ENCODE measurements around the gene CEACAM4. TPM values are rescaled to one million over a fixed set of nuclear protein-coding genes. Genes with fewer than 3 reads are reported as not detected.
"Not testable (repeated sequence)": the region's sequence is repeated elsewhere in the genome, so short reads cannot be mapped to it uniquely, and the experiment has no call there.

Gene CEACAM4
- total RNA-seq, 4 donors from 2014 or later = 1.1 to 2.9 TPM; not detected in 2

- no peak for DNase-seq
- WGBS, 2 donors = no CpG with 5 or more reads among the region's 2 CpGs
- no peaks in the 10 kb centered on the region for H3K36me3 ChIP-seq
- peaks cover 0 to 14% (median 0%) of the 10 kb centered on the region in 3 donors for H3K4me1 ChIP-seq
- no peak overlapping the region for H3K4me3 ChIP-seq
- intact Hi-C loops (cut with DNase I) = no loop called here
- H3K27me3 ChIP-seq = peaks cover 0 to 48% (median 0%) of the 10 kb centered on the region in 4 donors
- H3K27ac ChIP-seq = peak overlapping the region in 3 of 4 donors; percentile 28 to 63 (median 35)
- H3K9me3 ChIP-seq = peaks cover 0 to 10% (median 0%) of the 10 kb centered on the region in 3 donors
- TF ChIP-seq CTCF (IDR thresholded peaks at IDR 0.05) (no peak), POLR2A (IDR thresholded peaks at IDR 0.05) (no peak)
Observed at GRCh38 chr19:41657157-41657556, 30.3 kb upstream of the CEACAM4 start.

- H3K4me3 ChIP-seq; intact Hi-C loops (cut with DNase I); H3K36me3 ChIP-seq; DNase-seq: not testable (repeated sequence)
- Histone ChIP-seq H3K9me3 (peaks cover 0 to 10% (median 0%) of the 10 kb centered on the region in 3 donors), H3K4me1 (peaks cover 0 to 14% (median 0%) of the 10 kb centered on the region in 3 donors), H3K27me3 (peaks cover 0 to 52% (median 0%) of the 10 kb centered on the region in 4 donors), H3K27ac (peak overlapping the region in 2 of 4 donors; percentile 25 to 35)
- WGBS, 2 donors = no CpG with 5 or more reads among the region's 2 CpGs
Observed at GRCh38 chr19:41656756-41657155, 29.9 kb upstream of the CEACAM4 start.

GRCh38 chr19:41652250-41652649 lies 25.4 kb upstream of the CEACAM4 start:
- intact Hi-C loops (cut with DNase I) = no loop called here
- no peak for DNase-seq
- TF ChIP-seq CTCF (IDR thresholded peaks at IDR 0.05) (no peak), POLR2A (IDR thresholded peaks at IDR 0.05) (no peak)
- H3K4me3 ChIP-seq = no peak overlapping the region
- 65 to 71% methylated on average over 3 to 5 of the region's 5 CpGs for WGBS, 2 donors
- H3K27ac ChIP-seq = no peak overlapping the region
- peaks cover 0 to 10% (median 0%) of the 10 kb centered on the region in 3 donors for H3K9me3 ChIP-seq
- H3K27me3 ChIP-seq = peaks cover 0 to 69% (median 0%) of the 10 kb centered on the region in 4 donors
- H3K36me3 ChIP-seq = no peaks in the 10 kb centered on the region
- H3K4me1 ChIP-seq = peaks cover 0 to 23% (median 0%) of the 10 kb centered on the region in 3 donors

DNA sequence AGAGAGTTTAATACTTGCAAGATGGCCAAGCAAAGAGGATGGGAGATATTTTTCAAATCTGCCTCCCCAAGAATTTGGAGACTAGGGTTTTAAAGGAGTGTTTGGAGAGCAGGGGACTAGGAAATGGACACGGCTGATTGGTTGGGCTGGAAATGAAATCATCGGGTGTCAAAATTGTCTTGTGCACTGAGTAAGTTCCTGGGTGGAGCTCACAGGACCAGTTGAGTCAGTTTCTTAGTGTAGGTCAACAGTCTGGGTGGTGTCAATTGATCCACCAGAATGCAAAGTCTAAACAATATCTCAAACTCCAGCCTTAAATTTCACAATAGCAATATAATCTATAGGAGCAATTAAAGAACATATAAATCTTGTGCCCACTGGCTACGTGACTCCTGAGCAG lies 23.0 kb upstream of the CEACAM4 start:
- Histone ChIP-seq H3K4me1 (peaks cover 0 to 15% (median 0%) of the 10 kb centered on the region in 3 donors), H3K9me3 (peaks cover 0 to 10% (median 0%) of the 10 kb centered on the region in 3 donors), H3K4me3 (no peak overlapping the region), H3K27me3 (peaks cover 0 to 60% (median 0%) of the 10 kb centered on the region in 4 donors), H3K27ac (peak overlapping the region in 2 of 4 donors; percentile 9 to 16), H3K36me3 (no peaks in the 10 kb centered on the region)
- intact Hi-C loops (cut with DNase I) = no loop called here
- 29 to 50% methylated on average over 3 of the region's 3 CpGs for WGBS, 2 donors
- TF ChIP-seq POLR2A (IDR thresholded peaks at IDR 0.05) = no peak
- TF ChIP-seq CTCF (IDR thresholded peaks at IDR 0.05) = no peak
- no peak for DNase-seq

GRCh38 chr19:41646589-41647204 lies 19.8 kb upstream of the CEACAM4 start:
- H3K4me3 ChIP-seq = no peak overlapping the region

More at GRCh38 chr19:41646589-41647204, 19.8 kb upstream of the CEACAM4 start:
- peaks cover 0 to 42% (median 0%) of the 10 kb centered on the region in 4 donors for H3K27me3 ChIP-seq
- no peak overlapping the region for H3K27ac ChIP-seq
- TF ChIP-seq POLR2A (IDR thresholded peaks at IDR 0.05) (no peak), CTCF (IDR thresholded peaks at IDR 0.05) (peak in 4 of 6 experiments; percentile 12 to 40 (median 26))
- H3K4me1 ChIP-seq = peaks cover 0 to 15% (median 0%) of the 10 kb centered on the region in 3 donors
- 41 to 42% methylated on average over 14 of the region's 14 CpGs for WGBS, 2 donors
- no peak for DNase-seq
- H3K36me3 ChIP-seq = no peaks in the 10 kb centered on the region
- no peaks in the 10 kb centered on the region for H3K9me3 ChIP-seq
- intact Hi-C loops (cut with DNase I) = no loop called here

Data from esophagus squamous epithelium (tissue), 5 donors.